ENCODE measurements around the gene PDE2A.

PDE2A gene

GRCh38 chr11:72655014-72655413 lies 19.2 kb downstream of the PDE2A start:
- DNase-seq, result no peak

GRCh38 chr11:72653649-72654048 lies 20.6 kb downstream of the PDE2A start:
- no peak for DNase-seq

- no peak for DNase-seq
Observed at GRCh38 chr11:72652873-72653630, 21.2 kb downstream of the PDE2A start.

- no peak for DNase-seq
Observed at GRCh38 chr11:72652133-72652532, 22.1 kb downstream of the PDE2A start.

GRCh38 chr11:72649215-72649976 lies 24.8 kb downstream of the PDE2A start:
- DNase-seq, result no peak

GRCh38 chr11:72648384-72649136 lies 25.7 kb downstream of the PDE2A start:
- no peak for DNase-seq

GRCh38 chr11:72647882-72648281 lies 26.3 kb downstream of the PDE2A start:
- DNase-seq, result no peak

GRCh38 chr11:72646472-72646871 lies 27.8 kb downstream of the PDE2A start:
- DNase-seq, result no peak

- DNase-seq, result no peak
Observed at GRCh38 chr11:72646024-72646423, 28.2 kb downstream of the PDE2A start.

GRCh38 chr11:72643547-72643946 lies 30.7 kb downstream of the PDE2A start:
- no peak for DNase-seq

- DNase-seq, result peak; percentile 58
Observed at GRCh38 chr11:72642884-72643522, 31.2 kb downstream of the PDE2A start.

GRCh38 chr11:72642043-72642883 lies 32.0 kb downstream of the PDE2A start:
- no peak for DNase-seq

- DNase-seq, result no peak
Observed at GRCh38 chr11:72641522-72642042, 32.6 kb downstream of the PDE2A start.

- no peak for DNase-seq
Observed at GRCh38 chr11:72639502-72640375, 34.5 kb downstream of the PDE2A start.

- no peak for DNase-seq
Observed at GRCh38 chr11:72637926-72638325, 36.3 kb downstream of the PDE2A start.

GRCh38 chr11:72637198-72637597 lies 37.0 kb downstream of the PDE2A start:
- no peak for DNase-seq

GRCh38 chr11:72636376-72636775 lies 37.8 kb downstream of the PDE2A start:
- DNase-seq, result no peak

GRCh38 chr11:72635933-72636332 lies 38.3 kb downstream of the PDE2A start:
- no peak for DNase-seq

GRCh38 chr11:72635309-72635915 lies 38.8 kb downstream of the PDE2A start:
- no peak for DNase-seq

- no peak for DNase-seq
Observed at GRCh38 chr11:72634472-72635095, 39.6 kb downstream of the PDE2A start.

All from CD4-positive, alpha-beta T cell treated with Interleukin-15 for 1 hour (primary cell).